ENCODE data around the gene LVRN.

GRCh38 chr5:115934388-115934974, 27.8 kb upstream of the LVRN start:
- no peak for TF ChIP-seq POLR2A (IDR thresholded peaks at IDR 0.05)
- no peak for TF ChIP-seq CTCF (IDR thresholded peaks at IDR 0.05)
